Measurements from ENCODE around the gene RXFP1.
"Not testable (repeated sequence)": the region's sequence is repeated elsewhere in the genome, so short reads cannot be mapped to it uniquely, and the experiment has no call there.

Gene RXFP1

GRCh38 chr4:158621729-158622128 is 100.0 kb downstream of the RXFP1 start:
- DNase-seq: no peak

- DNase-seq: no peak
These were observed 100.6 kb downstream of the RXFP1 start for GRCh38 chr4:158622251-158622650.

- no peak for DNase-seq
These were observed 103.3 kb downstream of the RXFP1 start for GRCh38 chr4:158624889-158625478.

DNA sequence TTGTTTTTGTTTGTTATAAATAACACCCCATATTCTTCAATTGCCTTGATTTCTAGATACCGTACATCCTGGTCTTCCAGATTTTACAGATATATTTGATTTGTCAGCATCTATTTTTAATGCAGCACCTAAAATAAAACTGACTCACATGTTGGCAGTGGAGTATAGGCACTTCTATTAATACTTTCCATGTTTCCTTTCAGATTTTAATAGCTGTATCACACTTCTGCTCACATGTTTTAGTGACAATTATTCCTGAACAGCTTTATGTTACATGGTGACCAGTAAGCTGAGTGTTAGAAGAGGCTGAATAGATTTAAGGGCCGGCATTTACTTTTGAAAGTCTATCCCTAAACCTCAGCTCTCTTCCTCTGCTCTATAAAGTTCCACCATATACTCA is 103.9 kb downstream of the RXFP1 start:
- DNase-seq: no peak

DNA sequence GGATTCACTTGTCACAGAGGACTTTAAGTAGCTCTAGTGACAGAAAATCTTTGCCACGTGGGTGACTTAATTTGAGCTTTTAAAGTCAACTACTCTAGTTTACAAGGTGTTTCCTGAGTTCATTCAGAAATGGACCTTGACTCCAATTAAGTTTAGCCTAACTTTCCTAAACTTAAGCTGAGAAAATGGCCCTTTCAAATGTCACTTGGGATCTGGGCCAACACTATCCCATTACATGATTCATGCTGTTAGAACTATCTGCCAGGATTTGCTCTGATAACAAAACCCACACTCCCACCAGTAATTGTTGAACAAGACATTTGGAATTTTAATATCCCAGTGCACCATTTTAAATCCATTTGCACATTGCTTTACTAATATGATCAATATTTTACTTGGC is 109.2 kb downstream of the RXFP1 start:
- no peak for DNase-seq

DNA sequence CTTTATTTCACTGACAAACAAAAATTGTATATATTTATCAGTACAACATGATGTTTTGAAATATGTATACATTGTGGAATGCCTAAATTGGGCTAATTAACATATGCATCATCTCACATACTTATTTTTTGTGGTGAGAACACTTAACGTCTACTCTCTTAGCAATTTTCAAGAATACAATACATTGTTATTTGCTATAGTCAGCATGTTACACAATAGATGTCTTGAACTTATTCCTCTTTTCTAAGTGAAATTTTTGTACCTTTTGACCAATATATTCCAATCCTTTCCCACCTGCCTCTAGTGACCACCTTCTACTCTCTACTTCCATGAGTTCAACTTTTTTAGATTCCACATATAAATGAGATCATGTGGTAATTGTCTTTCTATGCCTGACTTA is 114.9 kb downstream of the RXFP1 start:
- DNase-seq: no peak

DNA sequence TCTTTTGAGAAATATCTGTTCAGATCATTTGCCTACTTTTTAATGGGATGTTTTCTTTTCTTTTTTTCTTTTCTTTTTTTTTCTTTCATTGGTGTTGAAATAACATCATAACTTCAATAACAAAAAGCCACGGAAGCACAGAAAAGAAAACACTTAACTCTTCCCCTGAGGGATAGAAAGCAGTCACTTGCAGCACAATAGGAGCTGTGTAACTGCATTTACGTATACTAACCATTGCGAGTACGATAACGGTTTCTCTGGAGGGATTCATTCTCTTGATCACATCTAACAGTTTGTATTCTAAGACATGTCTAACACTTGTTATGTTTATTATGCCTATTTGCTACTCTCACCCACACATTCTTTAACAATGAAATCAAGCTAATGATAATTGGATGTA is 122.7 kb downstream of the RXFP1 start:
- no peak for DNase-seq

GRCh38 chr4:158644760-158645159 is 123.1 kb downstream of the RXFP1 start:
- no peak for DNase-seq

- DNase-seq: no peak
These were observed 127.5 kb downstream of the RXFP1 start for GRCh38 chr4:158649111-158649680.

DNA sequence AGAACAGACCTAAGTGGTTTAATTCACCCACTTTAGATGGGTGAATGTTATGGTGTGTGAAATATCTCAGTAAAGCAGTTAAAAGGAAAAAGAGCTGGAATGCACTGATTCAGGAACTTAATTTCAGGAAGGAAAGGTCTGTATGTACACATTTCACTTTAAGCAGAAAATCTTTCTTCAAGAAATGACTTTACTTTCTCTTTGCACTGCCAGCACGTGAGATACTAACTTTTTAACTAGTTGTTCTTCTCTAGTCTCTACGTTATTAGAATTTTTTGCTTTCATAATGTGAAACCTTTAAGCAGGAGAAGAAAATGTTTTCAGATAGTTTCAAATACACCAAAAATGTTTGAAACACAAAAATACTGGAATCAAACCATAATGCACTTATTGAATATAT is 131.2 kb downstream of the RXFP1 start:
- DNase-seq: no peak

DNA sequence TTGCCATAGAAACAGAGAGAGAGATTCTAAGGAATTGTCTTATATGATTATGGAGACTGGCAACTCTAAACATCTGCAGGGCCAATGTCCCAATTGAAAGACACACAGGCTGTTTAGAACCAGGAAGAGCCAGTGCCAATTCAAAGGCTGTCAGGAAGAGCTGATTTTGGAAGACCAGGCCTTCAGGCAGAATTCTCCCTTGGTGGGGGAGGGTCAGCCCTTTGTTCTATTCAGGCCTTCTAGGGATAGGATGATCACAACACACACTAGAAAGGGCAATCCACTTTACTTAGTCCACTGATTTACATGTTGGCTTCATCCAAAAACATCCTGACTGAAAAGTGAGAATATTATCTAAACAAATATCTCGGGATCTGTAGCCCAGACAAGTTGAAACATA is 134.8 kb downstream of the RXFP1 start:
- DNase-seq: no peak

GRCh38 chr4:158657291-158657690 is 135.6 kb downstream of the RXFP1 start:
- no peak for DNase-seq

GRCh38 chr4:158663255-158663654 is 141.6 kb downstream of the RXFP1 start:
- DNase-seq: not testable (repeated sequence)

DNA sequence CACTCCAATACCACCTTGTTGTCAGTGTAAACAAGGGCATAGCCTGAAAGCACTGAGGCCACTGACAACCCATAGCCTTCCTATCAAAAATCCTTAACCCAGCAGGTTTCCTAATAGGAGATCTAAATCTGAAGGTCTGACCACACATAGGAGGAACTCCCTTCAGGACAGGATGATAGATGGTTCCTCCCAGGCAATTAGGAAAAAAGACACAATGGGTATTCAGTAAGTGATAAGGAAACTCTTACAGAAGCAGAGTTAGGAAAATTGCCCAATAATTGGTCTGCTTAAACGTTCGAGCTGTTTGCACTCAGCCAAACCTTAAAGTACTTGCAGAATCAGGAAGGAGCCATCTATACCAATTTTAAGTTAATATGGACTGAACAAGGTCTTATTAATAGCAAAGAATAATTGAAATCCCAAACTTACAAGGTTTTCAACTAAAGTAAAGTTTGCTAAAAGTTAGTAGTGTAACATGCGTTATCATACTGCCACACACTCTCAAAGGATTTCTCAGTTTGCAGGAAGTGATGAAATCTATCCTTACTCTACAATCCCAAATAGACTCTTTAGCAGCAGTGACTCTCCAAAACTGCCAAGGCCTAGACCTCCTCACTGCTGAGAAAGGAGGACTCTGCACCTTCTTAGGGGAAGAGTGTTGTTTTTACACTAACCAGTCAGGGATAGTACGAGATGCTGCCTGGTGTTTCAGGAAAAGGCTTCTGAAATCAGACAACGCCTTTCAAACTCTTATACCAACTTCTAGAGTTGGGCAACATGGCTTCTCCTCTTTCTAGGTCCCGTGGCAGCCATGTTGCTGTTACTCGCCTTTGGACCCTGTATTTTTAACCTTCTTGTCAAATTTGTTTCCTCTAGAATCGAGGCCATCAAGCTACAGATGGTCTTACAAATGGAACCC is 142.3 kb downstream of the RXFP1 start:
- not testable (repeated sequence) for DNase-seq

DNA sequence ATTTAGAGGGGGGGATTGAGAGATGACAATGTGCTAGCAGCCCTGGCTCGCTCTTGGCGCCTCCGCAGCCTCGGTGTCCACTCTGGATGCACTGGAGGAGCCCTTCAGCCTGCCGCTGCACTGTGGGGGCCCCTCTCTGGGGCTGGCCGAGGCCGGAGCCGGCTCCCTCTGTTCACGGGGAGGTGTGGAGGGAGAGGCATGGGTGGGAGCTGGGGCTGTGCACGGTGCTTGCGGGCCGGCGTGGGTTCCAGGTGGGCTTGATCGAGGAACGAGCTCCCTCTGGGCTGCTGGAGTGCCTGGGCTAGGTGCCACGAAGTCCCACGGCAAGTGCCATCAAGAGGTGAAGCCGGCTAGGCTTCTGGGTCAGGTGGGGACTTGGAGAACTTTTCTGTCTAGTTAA is 143.1 kb downstream of the RXFP1 start:
- DNase-seq: no peak

DNA sequence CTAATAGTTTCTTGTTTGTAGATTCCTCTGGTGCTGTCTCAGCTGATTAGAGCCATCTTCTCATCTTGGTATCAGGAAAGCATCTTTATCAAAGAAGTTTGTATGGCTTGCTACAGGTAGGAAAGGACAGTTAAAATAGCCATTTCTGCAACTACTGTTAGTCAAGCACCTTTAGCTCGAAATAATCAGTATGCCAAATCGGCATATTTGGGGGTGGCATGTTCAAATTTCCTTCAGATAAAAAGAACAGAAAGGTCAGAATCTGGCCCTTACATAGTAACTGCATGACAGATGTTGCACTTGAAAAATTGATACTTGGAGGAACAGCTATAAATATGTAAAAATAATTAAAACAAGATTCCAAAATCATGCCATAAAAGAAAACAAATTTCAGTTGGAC is 145.2 kb downstream of the RXFP1 start:
- no peak for DNase-seq

DNA sequence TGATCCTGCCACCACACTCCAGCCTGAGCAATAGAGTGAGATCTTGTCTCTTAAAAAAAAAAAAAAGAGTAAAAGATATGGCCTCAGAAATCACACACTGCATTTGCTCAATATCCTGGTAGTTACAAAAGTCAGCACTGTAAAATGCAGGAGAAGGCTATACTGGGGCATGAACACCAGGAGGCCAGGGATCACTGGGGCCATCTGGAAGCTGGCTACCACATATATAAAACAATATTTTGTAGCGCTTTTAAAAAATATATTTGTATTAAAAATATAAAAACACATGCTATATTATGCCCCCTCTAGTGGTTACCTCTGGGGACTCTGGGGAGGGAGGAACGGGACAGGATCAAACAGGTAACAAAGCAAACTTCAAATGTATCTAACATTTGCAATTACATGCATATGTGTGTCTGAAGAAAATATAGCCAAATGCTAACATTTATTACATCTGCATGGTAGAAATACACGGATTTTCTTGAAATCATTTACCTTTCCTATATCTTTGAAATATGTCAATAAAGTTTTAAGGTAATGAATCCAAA is 146.0 kb downstream of the RXFP1 start:
- DNase-seq: peak; percentile 31

DNA sequence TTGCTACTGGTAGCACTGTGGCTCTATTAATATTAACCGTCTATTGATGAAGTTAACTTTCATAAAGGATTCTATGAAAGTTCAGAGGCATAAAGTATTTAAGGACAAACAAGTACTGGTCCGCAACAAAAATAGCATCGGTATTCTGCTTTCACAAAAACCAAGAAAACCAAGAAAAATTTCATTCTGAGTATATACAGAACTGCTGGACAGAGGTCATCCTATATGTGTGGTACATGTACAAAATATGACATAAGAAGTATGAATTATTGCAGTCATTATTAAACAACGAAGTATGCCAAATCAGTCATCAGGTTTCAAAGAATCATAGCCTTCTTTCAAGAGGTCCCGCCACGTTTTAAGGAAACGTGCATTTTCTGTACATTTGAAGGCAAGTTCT is 147.6 kb downstream of the RXFP1 start:
- no peak for DNase-seq

GRCh38 chr4:158670975-158671664 is 149.4 kb downstream of the RXFP1 start:
- DNase-seq: peak; percentile 67

DNA sequence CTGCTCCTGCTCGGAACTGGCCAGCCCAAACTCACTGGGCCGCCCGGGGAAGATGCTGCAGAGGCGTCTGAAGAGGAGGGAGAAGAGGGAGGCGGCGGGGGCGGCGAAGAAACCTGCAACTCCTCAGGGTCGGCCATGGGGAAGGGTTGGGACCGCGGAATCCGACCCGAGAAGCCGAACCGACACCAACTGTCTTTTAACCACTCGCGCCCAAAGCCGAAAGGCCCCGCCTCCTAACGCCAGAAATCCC is 149.9 kb downstream of the RXFP1 start, which contains the start of gene C4orf46:
Gene C4orf46, minus strand, starts transcription at position 223 of the 250 bp plus-strand sequence. Its CDS starts 86 bp downstream, at position 137.
- no peak for DNase-seq

- DNase-seq: peak; percentile 99
These were observed 150.5 kb downstream of the RXFP1 start, which contains the start of gene ETFDH for GRCh38 chr4:158671915-158672806. TSS of gene ETFDH (plus strand) at chr4:158672296. CDS start at chr4:158672457, 161 bp downstream.

GRCh38 chr4:158673633-158674032 is 152.0 kb downstream of the RXFP1 start:
- DNase-seq: no peak

Data from activated naive CD4-positive, alpha-beta T cell treated with Interleukin-2 at 50 U/mL for 16 hours (primary cell).